ENCODE measurements around the gene AKAIN1. TPM values are rescaled to one million over a fixed set of nuclear protein-coding genes. Genes with fewer than 3 reads are reported as not detected.
A peak's percentile ranks its signal among the peaks of the same experiment; 100 is the strongest.

The AKAIN1 gene
- total and polyA plus RNA-seq, 3 donors from 2014 or later, result not detected

DNA sequence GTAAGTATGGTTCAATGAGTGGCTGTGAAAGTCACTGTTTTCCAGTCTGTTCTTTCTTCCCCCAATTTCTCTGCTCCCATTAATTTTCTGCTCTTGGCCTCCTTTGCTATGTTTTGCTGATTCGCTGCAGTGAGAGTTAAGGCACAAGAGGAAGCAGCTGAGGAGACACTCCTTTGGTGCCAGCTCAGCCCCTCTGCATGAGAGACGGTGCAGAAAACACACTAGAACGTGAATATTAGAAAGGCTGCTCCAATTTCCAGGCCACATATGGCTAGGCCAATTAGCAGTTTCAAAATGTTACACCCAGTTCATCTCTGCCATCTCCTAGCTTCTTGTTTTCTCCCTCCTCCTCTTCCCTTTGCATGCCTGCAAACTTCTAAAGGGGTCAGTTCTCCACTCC is 38.9 kb downstream of the AKAIN1 start:
- 31 to 53% methylated on average over 3 of the region's 3 CpGs for WGBS, 2 donors
- no peaks in the 10 kb centered on the region for H3K27me3 ChIP-seq
- H3K4me1 ChIP-seq, result no peaks in the 10 kb centered on the region
- intact Hi-C loops (cut with DNase I; ENCODE audit: low total_unique reads), result no loop called here
- no peak for TF ChIP-seq POLR2A (IDR thresholded peaks at IDR 0.05)
- TF ChIP-seq, protein P1, sequence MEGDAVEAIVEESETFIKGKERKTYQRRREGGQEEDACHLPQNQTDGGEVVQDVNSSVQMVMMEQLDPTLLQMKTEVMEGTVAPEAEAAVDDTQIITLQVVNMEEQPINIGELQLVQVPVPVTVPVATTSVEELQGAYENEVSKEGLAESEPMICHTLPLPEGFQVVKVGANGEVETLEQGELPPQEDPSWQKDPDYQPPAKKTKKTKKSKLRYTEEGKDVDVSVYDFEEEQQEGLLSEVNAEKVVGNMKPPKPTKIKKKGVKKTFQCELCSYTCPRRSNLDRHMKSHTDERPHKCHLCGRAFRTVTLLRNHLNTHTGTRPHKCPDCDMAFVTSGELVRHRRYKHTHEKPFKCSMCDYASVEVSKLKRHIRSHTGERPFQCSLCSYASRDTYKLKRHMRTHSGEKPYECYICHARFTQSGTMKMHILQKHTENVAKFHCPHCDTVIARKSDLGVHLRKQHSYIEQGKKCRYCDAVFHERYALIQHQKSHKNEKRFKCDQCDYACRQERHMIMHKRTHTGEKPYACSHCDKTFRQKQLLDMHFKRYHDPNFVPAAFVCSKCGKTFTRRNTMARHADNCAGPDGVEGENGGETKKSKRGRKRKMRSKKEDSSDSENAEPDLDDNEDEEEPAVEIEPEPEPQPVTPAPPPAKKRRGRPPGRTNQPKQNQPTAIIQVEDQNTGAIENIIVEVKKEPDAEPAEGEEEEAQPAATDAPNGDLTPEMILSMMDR (IDR thresholded peaks at IDR 0.05), result no peak
- DNase-seq, result no peak
- no peaks in the 10 kb centered on the region for H3K36me3 ChIP-seq (ENCODE audit: low read depth, missing control alignments)
- no peak overlapping the region for H3K4me3 ChIP-seq
- no peaks in the 10 kb centered on the region for H3K9me3 ChIP-seq
- no peak overlapping the region for H3K27ac ChIP-seq

DNA sequence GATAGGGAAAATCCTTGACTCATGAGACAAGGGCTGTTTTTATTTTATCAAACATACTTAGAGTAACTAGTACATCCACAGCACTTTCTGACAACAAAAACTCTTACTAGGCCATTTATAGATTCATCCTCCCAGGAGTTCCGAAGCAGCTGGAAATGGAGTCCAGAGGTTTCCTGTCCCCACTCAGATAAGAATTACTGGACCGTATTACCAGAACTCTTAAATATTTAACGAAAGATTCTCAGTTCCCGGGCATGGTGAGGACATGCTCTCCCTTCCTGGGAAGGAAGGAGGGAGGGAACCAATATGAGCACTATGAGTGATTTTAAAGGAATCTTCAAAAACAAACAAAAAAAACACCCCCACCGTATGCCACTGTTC is 41.2 kb downstream of the AKAIN1 start:
- H3K27ac ChIP-seq, result no peak overlapping the region
- intact Hi-C loops (cut with DNase I; ENCODE audit: low total_unique reads), result no loop called here
- H3K4me1 ChIP-seq, result no peaks in the 10 kb centered on the region
- no peaks in the 10 kb centered on the region for H3K9me3 ChIP-seq
- no peak for TF ChIP-seq POLR2A (IDR thresholded peaks at IDR 0.05)
- TF ChIP-seq, protein P1 (IDR thresholded peaks at IDR 0.05), result no peak
- no peaks in the 10 kb centered on the region for H3K36me3 ChIP-seq (ENCODE audit: low read depth, missing control alignments)
- H3K27me3 ChIP-seq, result no peaks in the 10 kb centered on the region
- H3K4me3 ChIP-seq, result no peak overlapping the region
- 34 to 54% methylated on average over 5 of the region's 5 CpGs for WGBS, 2 donors
- no peak for DNase-seq

DNA sequence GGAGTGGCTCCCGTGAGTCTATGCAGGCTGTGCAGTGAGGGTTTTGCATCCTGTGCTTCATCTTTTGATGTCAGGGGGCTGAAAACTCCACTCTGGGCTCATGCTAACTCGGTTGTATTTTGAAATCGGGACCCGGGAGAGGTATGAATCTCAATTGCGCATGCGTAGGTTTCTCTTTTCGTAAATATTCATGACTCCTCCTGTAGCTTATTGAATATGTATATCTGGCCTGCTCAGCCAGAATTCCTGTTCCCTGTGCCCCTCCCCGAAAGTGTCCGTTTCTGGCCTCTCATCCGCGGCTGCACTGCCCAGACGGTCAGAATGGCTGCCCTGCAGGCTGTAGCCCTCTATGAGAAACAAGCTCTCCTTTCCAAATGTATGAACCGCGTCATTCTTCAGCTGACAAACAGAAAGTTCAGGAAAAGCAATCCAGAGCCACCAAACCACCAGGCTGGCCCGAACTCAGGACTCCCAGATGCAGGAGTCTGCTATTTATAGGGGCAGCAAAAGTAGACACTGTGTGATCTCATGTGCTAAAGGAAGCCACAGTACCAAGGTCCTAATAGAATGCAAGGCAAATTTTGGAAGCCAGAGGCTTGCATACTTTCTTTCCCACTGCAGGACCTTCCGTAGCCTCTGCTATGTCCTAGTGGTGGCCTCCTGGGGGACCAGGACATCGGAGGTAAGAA is 41.7 kb downstream of the AKAIN1 start:
- no peak overlapping the region for H3K27ac ChIP-seq
- no peaks in the 10 kb centered on the region for H3K4me1 ChIP-seq
- DNase-seq, result no peak
- no peaks in the 10 kb centered on the region for H3K36me3 ChIP-seq (ENCODE audit: low read depth, missing control alignments)
- peak overlapping the region; percentile 9 to 31 for H3K4me3 ChIP-seq
- intact Hi-C loops (cut with DNase I; ENCODE audit: low total_unique reads), result no loop called here
- no peaks in the 10 kb centered on the region for H3K9me3 ChIP-seq
- TF ChIP-seq, protein P1 (IDR thresholded peaks at IDR 0.05), result no peak
- no peak for TF ChIP-seq POLR2A (IDR thresholded peaks at IDR 0.05)
- H3K27me3 ChIP-seq, result no peaks in the 10 kb centered on the region
- WGBS, 2 donors, result 57 to 65% methylated on average over 17 of the region's 17 CpGs

DNA sequence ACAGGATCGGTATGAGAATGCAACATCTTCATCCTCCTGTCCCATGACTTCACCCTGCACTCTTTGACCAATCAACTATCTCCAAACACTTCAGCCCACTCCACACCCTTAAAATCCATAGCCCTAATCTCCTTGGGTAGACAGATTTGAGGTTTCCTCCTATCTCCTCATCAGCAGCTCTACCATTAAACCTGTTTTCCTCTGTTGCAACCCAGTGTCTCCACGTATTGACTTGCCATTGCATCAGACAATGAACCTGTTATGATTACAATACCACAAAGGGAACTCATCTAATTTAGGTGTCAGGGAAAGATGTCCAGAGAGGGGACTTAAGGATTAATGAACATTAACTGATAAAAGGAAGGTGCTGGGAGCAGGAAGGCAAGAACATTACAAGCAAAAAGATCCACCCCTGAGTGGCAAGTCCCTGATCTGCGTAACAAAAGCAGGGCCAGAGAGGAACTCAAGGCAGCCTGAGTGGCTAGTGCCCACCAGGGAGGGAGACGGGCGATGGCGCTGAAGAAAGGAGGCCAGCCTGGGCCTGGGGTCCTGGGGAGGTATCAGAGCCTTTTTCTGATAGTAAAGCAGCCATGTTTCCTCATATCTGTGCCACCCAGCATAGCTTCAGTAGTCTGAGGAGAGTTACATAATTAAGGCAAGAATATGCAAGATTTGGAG is 44.6 kb downstream of the AKAIN1 start:
- DNase-seq, result no peak
- WGBS, 2 donors, result 81 to 84% methylated on average over 6 of the region's 6 CpGs
- intact Hi-C loops (cut with DNase I; ENCODE audit: low total_unique reads), result no loop called here

More for the DNA sequence above, 44.6 kb downstream of the AKAIN1 start:
- no peak overlapping the region for H3K27ac ChIP-seq
- no peaks in the 10 kb centered on the region for H3K27me3 ChIP-seq
- no peaks in the 10 kb centered on the region for H3K36me3 ChIP-seq (ENCODE audit: low read depth, missing control alignments)
- no peaks in the 10 kb centered on the region for H3K4me1 ChIP-seq
- H3K9me3 ChIP-seq, result no peaks in the 10 kb centered on the region
- no peak overlapping the region for H3K4me3 ChIP-seq
- TF ChIP-seq, protein P1 (IDR thresholded peaks at IDR 0.05), result no peak
- TF ChIP-seq POLR2A (IDR thresholded peaks at IDR 0.05), result no peak

Measured in testis (tissue), 3 donors.